NCI-H1417 treated with DMSO at 0.1 percent for 48 hours (cell line): ENCODE measurements around the gene RNF150.

ENCODE experiments used
- DNase-seq: peaks from one replicate; lab custom pipeline; 2025; lab: John Stamatoyannopoulos, UW

The RNF150 gene

GRCh38 chr4:140924761-140925392, 208.4 kb downstream of the RNF150 start:
- DNase-seq = no peak

GRCh38 chr4:140906993-140907962, 226.0 kb downstream of the RNF150 start:
- no peak for DNase-seq

- no peak for DNase-seq
Observed at GRCh38 chr4:140904904-140905303, 228.4 kb downstream of the RNF150 start.

GRCh38 chr4:140903522-140904475, 229.5 kb downstream of the RNF150 start:
- no peak for DNase-seq

- no peak for DNase-seq
Observed at GRCh38 chr4:140901736-140902336, 231.4 kb downstream of the RNF150 start.

GRCh38 chr4:140893939-140894338, 239.3 kb downstream of the RNF150 start:
- DNase-seq = no peak

GRCh38 chr4:140888054-140888453, 245.2 kb downstream of the RNF150 start:
- DNase-seq = no peak

- DNase-seq = no peak
Observed at GRCh38 chr4:140887467-140887866, 245.8 kb downstream of the RNF150 start.

GRCh38 chr4:140884431-140885058, 248.7 kb downstream of the RNF150 start:
- DNase-seq = peak; percentile 25

GRCh38 chr4:140877781-140878180, 255.5 kb downstream of the RNF150 start:
- no peak for DNase-seq

- DNase-seq = no peak
Observed at GRCh38 chr4:140876615-140877364, 256.5 kb downstream of the RNF150 start.

- DNase-seq = peak; percentile 23
Observed at GRCh38 chr4:140875746-140876452, 257.4 kb downstream of the RNF150 start.

- no peak for DNase-seq
Observed at GRCh38 chr4:140874056-140874455, 259.2 kb downstream of the RNF150 start.

GRCh38 chr4:140871368-140871767, 261.9 kb downstream of the RNF150 start:
- no peak for DNase-seq

- no peak for DNase-seq
Observed at GRCh38 chr4:140870427-140870826, 262.8 kb downstream of the RNF150 start.

- no peak for DNase-seq
Observed at GRCh38 chr4:140869446-140869845, 263.8 kb downstream of the RNF150 start.

- no peak for DNase-seq
Observed at GRCh38 chr4:140867356-140867755, 265.9 kb downstream of the RNF150 start.

- DNase-seq = no peak
Observed at GRCh38 chr4:140866492-140867005, 266.7 kb downstream of the RNF150 start.
